Measurements from ENCODE around the gene TNRC6A. TPM values are rescaled to one million over a fixed set of nuclear protein-coding genes. Genes with fewer than 3 reads are reported as not detected.

The TNRC6A gene
- total and polyA plus RNA-seq, 2 of the 13 experiments (the other 11 are each of a cell fraction or from before 2014, with no cell fraction given) = 30.9 to 43.6 TPM

DNA sequence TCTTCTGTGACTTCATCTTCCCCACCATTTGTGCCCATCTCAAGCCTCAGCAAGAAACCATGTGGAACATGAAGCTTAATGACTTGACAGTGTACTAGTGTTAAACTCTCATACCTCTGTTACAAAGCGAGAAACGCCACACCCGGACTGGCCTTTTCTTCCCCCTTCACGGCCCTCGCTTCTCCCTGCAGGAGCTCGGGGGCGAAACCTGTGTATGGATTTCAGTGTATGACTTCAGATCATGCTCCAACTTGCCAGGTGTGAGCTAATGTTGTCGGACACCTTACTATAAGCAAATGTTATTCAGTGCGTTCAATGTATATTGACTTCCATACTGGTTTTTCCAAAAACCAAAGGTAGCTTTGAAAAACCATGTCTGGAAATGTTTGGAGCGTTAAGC lies 96.2 kb downstream of the TNRC6A start:
- BruUV-seq (replicated peaks) = no TSS peak
- Histone ChIP-seq H3K9me3 (ENCODE audit: low read length) (no peaks in the 10 kb centered on the region), H3K79me2 (ENCODE audit: insufficient read depth, low read length) (no peaks in the 10 kb centered on the region), H3K9ac (ENCODE audit: insufficient read depth, low read depth, low read length) (no peak overlapping the region), H3K27me3 (ENCODE audit: control insufficient read depth in 1 of 2, insufficient read depth in 2 of 2, low read length in 2 of 2) (no peaks in the 10 kb centered on the region), H3K36me3 (replicated peaks in 1 of 2; ENCODE audit: control insufficient read depth in 1 of 2, insufficient read depth in 2 of 2, low read length in 2 of 2) (peaks cover 29 to 52% of the 10 kb centered on the region in 2 experiments), H3K4me2 (ENCODE audit: low read depth, low read length) (no peak overlapping the region), H4K20me1 (ENCODE audit: insufficient read depth, low read length) (no peaks in the 10 kb centered on the region), H3K4me3 (replicated peaks in 1 of 3; ENCODE audit: insufficient read depth in 1 of 3, low read depth in 2 of 3, low read length in 3 of 3) (no peak overlapping the region), H3K4me1 (ENCODE audit: insufficient read depth, low read length) (peaks cover 9% of the 10 kb centered on the region; the same call in 1 of the 2 replicates), H3K27ac (ENCODE audit: extremely low read length, insufficient read depth, low read length) (no peak overlapping the region), H2AFZ (ENCODE audit: low read length) (no peak overlapping the region)
- TF ChIP-seq HNRNPK (IDR thresholded peaks at IDR 0.05; ENCODE audit: low read depth, low read length, poor library complexity, severe bottlenecking) = no peak
- TF ChIP-seq RBM22 (optimal IDR thresholded peaks at IDR 0.05; ENCODE audit: low read length) = peak; percentile 45
- FAIRE-seq (no peak), DNase-seq (ENCODE audit: low spot score) (no peak), ATAC-seq (no peak)
- ChIA-PET CTCF (ENCODE audit: low intra/inter-chr PET ratio, low total read pairs) (no interaction called here), POLR2A (interaction anchor here (1.4 kb wide), 1 partner anchor 13 kb away, joined by 3 read pairs; no protein-coding TSS in a partner anchor)
- intact Hi-C loops (cut with micrococcal nuclease; ENCODE audit: unreplicated experiment) (no loop called here), in situ Hi-C loops (cut with HindIII; ENCODE audit: extremely low pct_ligation_motif_present, low pct_unique_long_range_greater_than_20kb) (no loop called here)
- 96% methylated on average over 10 of the region's 10 CpGs for WGBS (ENCODE audit: low lambda C conversion rate)

GRCh38 chr16:24826096-24826690 lies 96.7 kb downstream of the TNRC6A start:
- no peak for DNase-seq (ENCODE audit: low spot score)
- Histone ChIP-seq H3K9ac (ENCODE audit: insufficient read depth, low read depth, low read length) (no peak overlapping the region), H3K27ac (ENCODE audit: extremely low read length, insufficient read depth, low read length) (no peak overlapping the region), H3K9me3 (ENCODE audit: low read length) (no peaks in the 10 kb centered on the region), H3K4me3 (replicated peaks in 1 of 3; ENCODE audit: insufficient read depth in 1 of 3, low read depth in 2 of 3, low read length in 3 of 3) (no peak overlapping the region), H3K4me1 (ENCODE audit: insufficient read depth, low read length) (peaks cover 9% of the 10 kb centered on the region; the same call in 1 of the 2 replicates), H3K79me2 (ENCODE audit: insufficient read depth, low read length) (no peaks in the 10 kb centered on the region), H2AFZ (ENCODE audit: low read length) (no peak overlapping the region), H3K36me3 (replicated peaks in 1 of 2; ENCODE audit: control insufficient read depth in 1 of 2, insufficient read depth in 2 of 2, low read length in 2 of 2) (peaks cover 27 to 47% of the 10 kb centered on the region in 2 experiments), H3K4me2 (ENCODE audit: low read depth, low read length) (no peak overlapping the region), H4K20me1 (ENCODE audit: insufficient read depth, low read length) (no peaks in the 10 kb centered on the region), H3K27me3 (ENCODE audit: control insufficient read depth in 1 of 2, insufficient read depth in 2 of 2, low read length in 2 of 2) (no peaks in the 10 kb centered on the region)
- CTCF ChIA-PET (ENCODE audit: low intra/inter-chr PET ratio, low total read pairs) = no interaction called here
- WGBS (ENCODE audit: low lambda C conversion rate) = 93% methylated on average over 12 of the region's 12 CpGs
- in situ Hi-C loops (cut with HindIII; ENCODE audit: extremely low pct_ligation_motif_present, low pct_unique_long_range_greater_than_20kb) (no loop called here), intact Hi-C loops (cut with micrococcal nuclease; ENCODE audit: unreplicated experiment) (no loop called here)
- no TSS peak for BruUV-seq (replicated peaks)
- POLR2A ChIA-PET = interaction anchor here (1.4 kb wide), 1 partner anchor 13 kb away, joined by 3 read pairs; no protein-coding TSS in a partner anchor
- TF ChIP-seq MNT (IDR thresholded peaks at IDR 0.05) (no peak), AGO2 (optimal IDR thresholded peaks at IDR 0.05; ENCODE audit: low read depth, low read length) (no peak), SRSF4 (IDR thresholded peaks at IDR 0.05; ENCODE audit: low read depth, low read length, poor library complexity, severe bottlenecking) (no peak)
- no peak for FAIRE-seq
- ATAC-seq = no peak
